HAP-1 (cell line): Measurements from ENCODE around the gene SH2D5.
"Not testable (repeated sequence)": the region's sequence is repeated elsewhere in the genome, so short reads cannot be mapped to it uniquely, and the experiment has no call there.

Experiments
- DNase-seq, 2 experiments: peaks; one replicate each; pipeline ENCODE4 v3.0.0-alpha.2; 2016 to 2020; ENCODE audit warnings: low spot score in 2 of 2
- H3K27me3 ChIP-seq: fragments of 250-450 bp; sonication (Bioruptor Pico); 2 replicates; pipeline ENCODE4 v1.5.1; 2020; ENCODE audit warnings: low read depth, mild to moderate bottlenecking, moderate library complexity
- H3K36me3 ChIP-seq: fragments of 250-450 bp; sonication (Bioruptor Pico); replicated peaks from 2 replicates; pipeline ENCODE4 v1.5.1; 2020; ENCODE audit warnings: mild to moderate bottlenecking
- H3K4me1 ChIP-seq: fragments of 250-450 bp; sonication (Bioruptor Pico); 2 replicates; pipeline ENCODE4 v1.5.1; 2020; ENCODE audit warnings: mild to moderate bottlenecking
- H3K4me3 ChIP-seq: fragments of 250-450 bp; sonication (Bioruptor Pico); 2 replicates; pipeline ENCODE4 v1.5.1; 2020; ENCODE audit warnings: mild to moderate bottlenecking, moderate library complexity
- H3K9me3 ChIP-seq: fragments of 250-450 bp; sonication (Bioruptor Pico); 2 replicates; pipeline ENCODE4 v1.5.1; 2020; ENCODE audit warnings: mild to moderate bottlenecking, moderate library complexity
- in situ Hi-C: fragments of 300-500 bp; cut with MboI; formaldehyde crosslinking; loops from 3 replicates; pipeline ENCODE4 v1.14.3; 2020; ENCODE audit warnings: low sequenced_read_pairs, inconsistent platforms, mixed read lengths

The SH2D5 gene

DNA sequence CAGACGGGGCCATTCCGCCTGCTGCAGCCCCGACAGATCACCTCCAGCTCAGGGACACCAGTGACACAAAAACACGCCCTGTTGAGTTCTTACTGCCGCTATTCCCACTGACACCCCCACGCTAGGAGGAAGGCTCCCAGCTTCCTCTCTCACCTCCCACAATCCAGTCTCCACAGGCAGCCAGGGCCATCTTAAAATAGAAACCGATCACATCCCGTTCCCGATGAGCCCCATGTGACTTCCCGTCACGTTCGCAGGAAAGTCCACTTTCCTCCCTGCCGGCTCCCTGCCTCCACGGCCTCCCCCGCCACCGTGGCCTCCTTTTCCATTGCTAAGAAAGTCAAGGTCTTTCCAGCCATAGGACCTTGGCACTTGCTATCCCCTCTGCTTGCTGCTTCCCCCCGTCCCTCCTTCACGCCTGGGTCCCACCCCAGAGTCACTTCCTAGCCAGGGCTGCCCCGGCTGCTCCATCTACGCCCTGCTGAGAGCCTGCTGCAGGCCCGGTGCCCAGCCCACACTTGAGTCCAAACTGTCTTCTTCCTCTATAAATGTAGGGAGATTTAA is 47.3 kb downstream of the SH2D5 start:
- Histone ChIP-seq H3K4me3 (no peak overlapping the region), H3K36me3 (no peaks in the 10 kb centered on the region), H3K27me3 (no peaks in the 10 kb centered on the region), H3K9me3 (no peaks in the 10 kb centered on the region), H3K4me1 (no peaks in the 10 kb centered on the region)
- in situ Hi-C loops, result no loop called here
- no peak for DNase-seq

DNA sequence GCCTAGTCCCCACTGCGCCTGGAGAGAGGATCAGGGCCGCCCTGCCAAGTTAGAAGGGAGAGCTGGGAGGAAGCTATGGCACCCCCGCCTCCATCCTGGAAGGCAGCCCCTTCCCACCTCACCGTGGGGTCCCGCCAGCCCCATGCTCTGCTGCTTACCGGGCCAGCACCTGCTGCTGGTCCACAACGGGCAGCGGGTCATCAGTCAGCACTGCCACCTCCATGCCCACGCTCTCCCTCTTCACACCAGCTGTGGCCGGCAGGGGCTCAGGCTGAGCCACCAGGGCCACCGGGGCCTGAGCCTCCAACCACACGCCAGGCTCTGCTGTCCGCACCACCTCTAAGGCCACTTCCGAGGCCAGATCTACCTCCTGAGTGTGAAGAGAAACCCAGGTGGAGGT is 47.9 kb downstream of the SH2D5 start:
- in situ Hi-C loops, result no loop called here
- Histone ChIP-seq H3K4me3 (no peak overlapping the region), H3K9me3 (no peaks in the 10 kb centered on the region), H3K36me3 (no peaks in the 10 kb centered on the region), H3K27me3 (no peaks in the 10 kb centered on the region), H3K4me1 (no peaks in the 10 kb centered on the region)
- no peak for DNase-seq

DNA sequence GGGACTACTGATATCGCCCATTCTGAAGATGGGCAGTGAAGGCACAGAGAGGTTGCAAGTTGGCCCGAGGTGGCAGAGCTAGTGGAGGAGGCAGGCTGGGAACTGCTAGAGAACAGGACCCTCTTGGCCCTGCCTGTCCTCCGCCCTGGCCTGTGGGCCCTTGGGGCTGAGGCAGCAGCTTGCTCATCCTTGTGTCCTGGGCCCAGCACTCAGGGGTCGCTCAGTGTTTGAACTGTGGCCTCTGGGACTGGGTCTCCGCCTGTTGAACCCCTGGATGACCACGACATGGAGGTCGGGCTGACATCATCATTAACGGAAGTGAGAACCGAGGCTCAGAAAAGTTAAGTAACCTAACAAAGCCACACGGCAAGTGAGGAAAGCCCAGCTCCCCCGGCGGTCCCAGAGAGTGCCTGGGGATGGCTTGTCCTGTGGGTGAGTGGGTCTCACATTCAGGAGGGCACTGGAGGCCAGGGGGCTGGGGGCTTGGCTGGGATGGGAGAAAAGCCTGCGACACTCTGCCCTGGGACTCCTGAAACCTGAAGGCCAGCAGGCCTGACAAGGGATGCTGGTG is 48.4 kb downstream of the SH2D5 start:
- Histone ChIP-seq H3K4me1 (no peaks in the 10 kb centered on the region), H3K4me3 (no peak overlapping the region), H3K36me3 (no peaks in the 10 kb centered on the region), H3K27me3 (no peaks in the 10 kb centered on the region), H3K9me3 (no peaks in the 10 kb centered on the region)
- in situ Hi-C loops, result no loop called here
- no peak for DNase-seq

DNA sequence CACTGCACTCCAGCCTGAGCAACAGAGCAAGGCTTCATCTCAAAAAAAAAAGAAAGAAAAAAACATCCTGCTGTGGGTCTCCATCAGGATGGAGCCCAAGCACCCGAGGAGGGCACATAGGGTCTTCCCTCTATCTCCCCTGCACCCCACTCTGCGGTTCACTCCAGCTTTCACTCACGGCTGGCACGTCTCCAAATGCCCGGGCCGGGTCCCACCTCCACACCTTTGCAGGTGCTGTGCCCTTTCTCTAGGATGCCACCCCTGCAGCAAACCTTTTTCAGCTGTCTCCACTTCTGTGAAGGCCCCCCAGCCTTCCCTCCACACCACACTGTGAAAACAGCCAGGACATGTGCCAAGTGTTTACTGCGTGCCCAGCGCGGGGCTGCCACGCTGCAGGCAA is 48.9 kb downstream of the SH2D5 start:
- no peak for DNase-seq
- H3K4me1 ChIP-seq, result no peaks in the 10 kb centered on the region
- in situ Hi-C loops, result no loop called here
- H3K4me3 ChIP-seq, result no peak overlapping the region
- no peaks in the 10 kb centered on the region for H3K36me3 ChIP-seq
- no peaks in the 10 kb centered on the region for H3K9me3 ChIP-seq
- no peaks in the 10 kb centered on the region for H3K27me3 ChIP-seq

DNA sequence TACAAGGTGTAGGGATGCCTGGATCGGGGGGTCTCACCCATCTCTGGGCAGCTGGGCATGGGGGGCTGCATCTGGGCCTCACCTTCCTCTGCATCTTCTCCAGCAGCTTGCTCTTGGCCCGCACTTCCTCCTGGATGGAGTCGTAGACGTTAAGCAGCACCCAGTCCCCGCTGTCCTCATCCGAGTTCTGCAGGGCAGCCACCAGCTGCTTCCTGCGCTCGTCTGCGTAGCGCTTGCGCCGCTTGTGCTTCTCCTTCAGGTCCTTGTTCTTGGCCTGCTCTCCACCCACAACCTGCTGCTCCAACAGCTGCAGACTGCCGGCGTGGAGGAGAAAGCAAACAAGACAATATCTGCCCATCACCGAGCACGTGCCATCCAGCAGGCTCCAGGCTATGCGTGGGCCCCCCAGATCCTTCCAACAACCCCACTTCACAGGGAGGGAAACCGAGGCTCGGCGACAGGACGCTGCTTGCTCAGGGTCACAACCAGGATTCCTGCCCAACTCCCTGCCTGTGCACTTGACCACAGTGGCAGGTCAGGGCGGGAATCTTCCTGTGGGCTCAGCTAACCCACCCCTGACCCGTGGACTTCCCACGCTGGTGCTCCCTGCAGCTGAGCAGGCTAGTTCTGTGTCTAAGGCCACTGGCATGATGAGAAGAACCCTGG is 49.8 kb downstream of the SH2D5 start:
- no peak overlapping the region for H3K4me3 ChIP-seq
- in situ Hi-C loops, result no loop called here
- H3K9me3 ChIP-seq, result no peaks in the 10 kb centered on the region
- H3K36me3 ChIP-seq, result no peaks in the 10 kb centered on the region
- H3K27me3 ChIP-seq, result no peaks in the 10 kb centered on the region
- no peaks in the 10 kb centered on the region for H3K4me1 ChIP-seq
- no peak for DNase-seq

DNA sequence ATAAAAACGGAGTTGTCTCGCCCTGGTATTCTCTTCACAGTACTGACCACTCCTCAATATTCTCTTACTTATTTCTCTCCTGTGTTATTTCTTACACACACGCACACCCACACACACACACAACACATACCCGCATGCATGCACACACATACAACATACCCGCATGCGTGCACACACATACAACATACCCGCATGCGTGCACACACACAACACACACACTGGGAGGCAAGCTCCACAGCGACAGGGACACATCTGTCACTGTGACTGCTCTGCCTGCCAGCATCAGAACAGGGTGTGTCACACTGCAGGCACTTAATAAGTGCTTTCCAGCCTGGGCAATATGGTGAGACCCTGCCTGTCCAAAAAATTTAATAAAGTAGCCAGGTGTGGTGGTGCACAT is 50.5 kb downstream of the SH2D5 start:
- no peak overlapping the region for H3K4me3 ChIP-seq
- H3K36me3 ChIP-seq, result no peaks in the 10 kb centered on the region
- no peaks in the 10 kb centered on the region for H3K9me3 ChIP-seq
- no peak for DNase-seq
- no peaks in the 10 kb centered on the region for H3K27me3 ChIP-seq
- H3K4me1 ChIP-seq, result no peaks in the 10 kb centered on the region
- in situ Hi-C loops, result no loop called here

DNA sequence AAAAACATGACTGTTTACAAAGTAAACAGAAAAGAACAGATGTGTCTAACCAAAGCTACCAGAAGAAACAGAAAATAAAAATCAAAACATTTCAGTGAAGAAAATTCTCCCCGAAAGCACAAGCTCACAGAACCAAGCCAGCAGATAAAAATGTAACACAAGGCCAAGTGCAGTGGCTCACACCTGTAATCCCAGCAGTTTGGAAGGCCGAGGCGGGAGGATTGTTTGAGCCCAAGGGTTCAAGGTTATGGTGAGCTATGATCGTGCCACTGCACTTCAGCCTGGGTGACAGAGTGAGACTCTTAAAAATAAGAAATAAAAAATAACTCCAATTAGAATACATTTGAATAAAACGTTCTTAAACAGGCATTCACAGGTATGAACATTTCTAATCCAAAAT is 52.2 kb downstream of the SH2D5 start:
- no peaks in the 10 kb centered on the region for H3K27me3 ChIP-seq
- in situ Hi-C loops, result no loop called here
- H3K36me3 ChIP-seq, result no peaks in the 10 kb centered on the region
- H3K4me3 ChIP-seq, result no peak overlapping the region
- H3K9me3 ChIP-seq, result no peaks in the 10 kb centered on the region
- DNase-seq, result no peak
- no peaks in the 10 kb centered on the region for H3K4me1 ChIP-seq

DNA sequence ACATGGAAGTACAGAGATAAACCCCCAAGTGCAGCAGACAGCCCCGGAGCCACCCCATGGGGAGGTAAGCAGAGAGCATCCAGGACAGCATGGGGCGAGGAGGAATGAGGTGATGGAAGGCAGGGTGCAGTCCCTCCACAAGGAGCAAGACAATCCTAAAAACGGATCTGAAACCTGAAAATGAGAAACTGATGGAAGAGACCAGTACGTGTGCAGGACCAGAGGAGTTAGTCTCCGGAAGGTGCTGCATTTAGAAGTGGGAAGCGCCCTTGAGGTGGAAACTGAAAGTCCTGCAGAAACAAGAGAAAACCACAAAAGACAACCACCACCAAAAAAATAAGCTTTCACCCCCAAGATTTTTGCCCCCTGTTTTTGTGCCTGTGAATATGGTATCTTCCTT is 53.9 kb downstream of the SH2D5 start:
- Histone ChIP-seq H3K4me1 (no peaks in the 10 kb centered on the region), H3K4me3 (no peak overlapping the region), H3K9me3 (no peaks in the 10 kb centered on the region), H3K27me3 (no peaks in the 10 kb centered on the region), H3K36me3 (no peaks in the 10 kb centered on the region)
- DNase-seq, result no peak
- in situ Hi-C loops, result no loop called here

DNA sequence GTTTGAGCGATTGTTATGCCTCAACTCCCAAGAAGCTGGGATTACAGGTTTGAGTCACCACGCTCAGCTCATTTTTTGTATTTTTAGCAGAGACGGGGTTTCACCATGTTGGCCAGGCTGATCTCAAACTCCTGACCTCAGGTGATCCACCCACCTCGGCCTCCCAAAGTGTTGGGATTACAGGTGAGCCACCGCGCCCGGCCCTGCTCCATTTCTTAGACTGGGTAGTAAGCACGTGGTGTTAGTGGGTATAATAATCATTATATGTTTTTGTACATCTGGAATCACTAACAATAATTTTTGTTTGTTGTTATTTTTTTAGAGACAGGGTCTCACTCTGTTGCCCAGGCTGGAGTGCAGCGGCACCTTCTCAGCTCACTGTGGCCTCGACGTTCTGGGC is 58.9 kb downstream of the SH2D5 start:
- H3K9me3 ChIP-seq, H3K36me3 ChIP-seq, in situ Hi-C loops, H3K4me3 ChIP-seq, H3K27me3 ChIP-seq, DNase-seq, H3K4me1 ChIP-seq: not testable (repeated sequence)

DNA sequence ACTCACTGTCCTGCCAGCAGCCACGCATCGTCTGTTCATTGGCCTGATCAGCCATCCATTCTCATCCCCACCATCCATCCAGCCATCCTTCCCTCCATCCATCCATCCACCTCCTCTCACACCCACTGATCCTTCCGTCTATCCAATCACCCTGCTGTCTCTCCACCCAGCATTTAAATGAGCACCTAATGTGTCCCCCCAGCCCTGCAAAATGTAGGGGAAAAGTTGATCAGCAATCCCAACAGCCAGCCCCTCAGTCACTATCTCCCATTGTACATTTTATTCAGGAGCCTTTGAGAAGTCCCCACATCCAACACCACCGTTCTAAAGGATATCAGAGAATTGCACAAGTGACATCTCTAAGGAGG is 60.3 kb downstream of the SH2D5 start:
- no peak for DNase-seq
- H3K9me3 ChIP-seq, result no peaks in the 10 kb centered on the region; the same call in 1 of the 2 replicates
- in situ Hi-C loops, result no loop called here
- no peaks in the 10 kb centered on the region for H3K36me3 ChIP-seq
- H3K4me3 ChIP-seq, result no peak overlapping the region
- H3K27me3 ChIP-seq, result no peaks in the 10 kb centered on the region
- H3K4me1 ChIP-seq, result no peaks in the 10 kb centered on the region

DNA sequence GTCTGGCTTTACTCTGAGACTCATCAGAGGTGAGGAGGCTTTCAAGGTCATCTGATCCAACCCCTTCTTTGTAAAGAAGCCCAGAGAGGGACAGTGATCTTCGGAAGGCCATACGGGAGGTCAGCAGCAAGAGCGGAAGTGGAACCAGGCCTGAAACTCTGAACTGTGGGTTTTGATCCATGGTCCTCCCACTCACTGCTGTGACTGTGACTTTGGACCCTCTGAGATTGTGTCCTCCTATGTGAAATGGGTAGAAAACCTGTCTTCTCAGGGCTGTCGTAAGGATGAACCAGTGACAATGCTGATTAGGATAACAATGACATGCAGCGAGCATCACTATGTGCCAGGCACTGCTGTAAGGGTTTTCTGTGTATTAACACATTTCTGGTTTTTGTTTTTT is 61.6 kb downstream of the SH2D5 start:
- no peak overlapping the region for H3K4me3 ChIP-seq
- H3K9me3 ChIP-seq, result no peaks in the 10 kb centered on the region; the same call in 1 of the 2 replicates
- in situ Hi-C loops, result no loop called here
- H3K36me3 ChIP-seq, result no peaks in the 10 kb centered on the region
- DNase-seq, result no peak
- no peaks in the 10 kb centered on the region for H3K4me1 ChIP-seq
- H3K27me3 ChIP-seq, result no peaks in the 10 kb centered on the region
